OCI-LY7 (cell line): ENCODE measurements around the gene B4GAT1. TPM values are rescaled to one million over a fixed set of nuclear protein-coding genes. Genes with fewer than 3 reads are reported as not detected.

ENCODE experiments used
- BruUV-seq: library from RNA; stranded (reverse); fragments of 400-500 nt; replicated peaks from 2 replicates; lab custom pipeline; 2021; lab: Mats Ljungman, UMichigan
- CTCF ChIA-PET: fragments of 300-600 bp; sonication (Branson Sonifier 250); formaldehyde crosslinking; loops from one replicate; lab custom pipeline; 2022; ENCODE audit warnings: antibody characterized with exemption; ENCODE audit not compliant: unreplicated experiment; lab: Charles Lee
- POLR2A ChIA-PET: fragments of 300-600 bp; sonication (Branson Sonifier 250); formaldehyde crosslinking; loops from one replicate; lab custom pipeline; 2022; ENCODE audit warnings: antibody characterized with exemption; lab: Charles Lee
- DNase-seq: peaks from one replicate; pipeline ENCODE4 v3.0.0-alpha.2; 2015; ENCODE audit warnings: low spot score
- H2AFZ ChIP-seq: fragments of 200-600 bp; sonication (generic), shearing (Covaris generic); 2 replicates; pipeline ENCODE4 v1.6.1; 2014; ENCODE audit warnings: mild to moderate bottlenecking, antibody characterized with exemption, low read length, moderate library complexity
- H3K27ac ChIP-seq: fragments of 200-600 bp; sonication (generic); 2 replicates; pipeline ENCODE4 v1.5.1; 2014; ENCODE audit warnings: mixed run types, low read depth, mild to moderate bottlenecking, moderate library complexity, low read length, inconsistent platforms; ENCODE audit not compliant: poor library complexity, severe bottlenecking
- H3K36me3 ChIP-seq: fragments of 200-600 bp; sonication (generic); 2 replicates; pipeline ENCODE4 v1.6.1; 2014; ENCODE audit warnings: mild to moderate bottlenecking, antibody characterized with exemption, low read length, moderate library complexity, mixed read lengths; ENCODE audit not compliant: insufficient read depth
- H3K4me1 ChIP-seq: fragments of 200-600 bp; sonication (generic); 2 replicates; pipeline ENCODE4 v1.5.1; 2014; ENCODE audit warnings: mild to moderate bottlenecking, low read length; ENCODE audit not compliant: insufficient read depth, poor library complexity, severe bottlenecking
- H3K4me2 ChIP-seq: fragments of 200-600 bp; sonication (generic); 2 replicates; pipeline ENCODE4 v1.6.1; 2014; ENCODE audit warnings: mild to moderate bottlenecking, low read length
- H3K4me3 ChIP-seq: fragments of 200-600 bp; sonication (generic); 2 replicates; pipeline ENCODE4 v1.5.1; 2014; ENCODE audit warnings: mild to moderate bottlenecking, low read depth, low read length; ENCODE audit not compliant: poor library complexity, severe bottlenecking
- H3K79me2 ChIP-seq: fragments of 200-600 bp; sonication (generic); 2 replicates; pipeline ENCODE4 v1.6.1; 2016; ENCODE audit warnings: low read depth, mild to moderate bottlenecking, low read length, moderate library complexity, mixed read lengths; ENCODE audit not compliant: insufficient read depth
- H3K9me2 ChIP-seq: fragments of 200-600 bp; sonication (generic); 2 replicates; pipeline ENCODE4 v1.6.1; 2016; ENCODE audit warnings: mild to moderate bottlenecking, low read length, mixed read lengths; ENCODE audit not compliant: insufficient read depth
- H3K9me3 ChIP-seq: fragments of 200-600 bp; sonication (generic); 2 replicates; pipeline ENCODE4 v1.6.1; 2014; ENCODE audit warnings: mild to moderate bottlenecking, mixed run types, low read length, mixed read lengths
- H4K20me1 ChIP-seq: fragments of 200-600 bp; sonication (generic); 2 replicates; pipeline ENCODE4 v1.6.1; 2014; ENCODE audit warnings: mild to moderate bottlenecking, antibody characterized with exemption, low read length, moderate library complexity, mixed read lengths; ENCODE audit not compliant: insufficient read depth
- EZH2phosphoT487 ChIP-seq: fragments of 200-600 bp; sonication (generic); IDR thresholded peaks from 2 replicates; pipeline ENCODE4 v1.6.1; 2018; ENCODE audit warnings: low read depth, borderline replicate concordance, mild to moderate bottlenecking, mixed run types, antibody characterized with exemption, low read length, moderate library complexity, mixed read lengths
- intact Hi-C: fragments of 100-400 bp; cut with micrococcal nuclease; formaldehyde crosslinking; loops from one replicate; pipeline ENCODE4 v1.10.0; 2022; ENCODE audit not compliant: unreplicated experiment
- total RNA-seq, 2 experiments: library from RNA; depleted of rRNA in 1 of 2; stranded (reverse); fragments of >200 nt in 1 of 2; shearing (Covaris generic) in 1 of 2; gene quantifications; 2 replicates each; pipeline ENCODE4 v1.2.3, GENCODE V29; 2014 to 2022
- TF ChIP-seq, protein P1 (sequence below): fragments of 200-600 bp; sonication (generic); conservative IDR thresholded peaks from 2 replicates; pipeline ENCODE4 v1.5.1; 2014; ENCODE audit warnings: mild to moderate bottlenecking, antibody characterized with exemption, low read length, moderate library complexity, mixed read lengths

B4GAT1 gene
- total RNA-seq, 2 experiments from 2014 or later = 9.8 to 11.7 TPM

- Histone ChIP-seq H3K27ac (no peak within 1 kb of the TSS), H4K20me1 (no peaks in the 10 kb centered on the region), H3K4me1 (peaks cover 14% of the 10 kb centered on the region), H3K4me2 (peak within 1 kb of the TSS; percentile 2; the same call in 1 of the 2 replicates), H3K36me3 (peaks cover 49% of the 10 kb centered on the region), H3K9me2 (no peaks in the 10 kb centered on the region), H3K79me2 (no peaks in the 10 kb centered on the region), H3K9me3 (no peaks in the 10 kb centered on the region), H2AFZ (no peak within 1 kb of the TSS), H3K4me3 (no peak within 1 kb of the TSS)
- CTCF ChIA-PET = interaction anchor here (0.6 kb wide), 1 partner anchor 24 kb away, joined by 3 read pairs; no protein-coding TSS in a partner anchor
- DNase-seq = peak; percentile 39
- no peak for TF ChIP-seq EZH2phosphoT487
- TF ChIP-seq, protein P1, sequence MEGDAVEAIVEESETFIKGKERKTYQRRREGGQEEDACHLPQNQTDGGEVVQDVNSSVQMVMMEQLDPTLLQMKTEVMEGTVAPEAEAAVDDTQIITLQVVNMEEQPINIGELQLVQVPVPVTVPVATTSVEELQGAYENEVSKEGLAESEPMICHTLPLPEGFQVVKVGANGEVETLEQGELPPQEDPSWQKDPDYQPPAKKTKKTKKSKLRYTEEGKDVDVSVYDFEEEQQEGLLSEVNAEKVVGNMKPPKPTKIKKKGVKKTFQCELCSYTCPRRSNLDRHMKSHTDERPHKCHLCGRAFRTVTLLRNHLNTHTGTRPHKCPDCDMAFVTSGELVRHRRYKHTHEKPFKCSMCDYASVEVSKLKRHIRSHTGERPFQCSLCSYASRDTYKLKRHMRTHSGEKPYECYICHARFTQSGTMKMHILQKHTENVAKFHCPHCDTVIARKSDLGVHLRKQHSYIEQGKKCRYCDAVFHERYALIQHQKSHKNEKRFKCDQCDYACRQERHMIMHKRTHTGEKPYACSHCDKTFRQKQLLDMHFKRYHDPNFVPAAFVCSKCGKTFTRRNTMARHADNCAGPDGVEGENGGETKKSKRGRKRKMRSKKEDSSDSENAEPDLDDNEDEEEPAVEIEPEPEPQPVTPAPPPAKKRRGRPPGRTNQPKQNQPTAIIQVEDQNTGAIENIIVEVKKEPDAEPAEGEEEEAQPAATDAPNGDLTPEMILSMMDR = peak; percentile 61
- intact Hi-C loops = no loop called here
- POLR2A ChIA-PET = no interaction called here
- no TSS peak for BruUV-seq
Measured at GRCh38 chr11:66336234-66337102, 11.0 kb downstream of the B4GAT1 start, which contains the start of gene RIN1. Gene RIN1 (minus strand): TSS chr11:66336434. CDS start chr11:66336402, 32 bp downstream.

GRCh38 chr11:66335531-66336233, 11.7 kb downstream of the B4GAT1 start:
- no peaks in the 10 kb centered on the region for H3K9me3 ChIP-seq
- intact Hi-C loops = no loop called here
- peaks cover 41% of the 10 kb centered on the region for H3K36me3 ChIP-seq
- peak overlapping the region; percentile 2; the same call in 1 of the 2 replicates for H3K4me2 ChIP-seq
- H3K79me2 ChIP-seq = no peaks in the 10 kb centered on the region
- H3K9me2 ChIP-seq = no peaks in the 10 kb centered on the region
- H3K4me1 ChIP-seq = peaks cover 14% of the 10 kb centered on the region
- no peak for TF ChIP-seq EZH2phosphoT487
- TF ChIP-seq, protein P1 = no peak
- CTCF ChIA-PET = interaction anchor here (0.6 to 1.4 kb wide), 2 partner anchors 23 to 24 kb away, joined by 3 to 4 read pairs; no protein-coding TSS in a partner anchor
- POLR2A ChIA-PET = no interaction called here
- no peak overlapping the region for H3K27ac ChIP-seq
- no peak overlapping the region for H2AFZ ChIP-seq
- DNase-seq = no peak
- no peak overlapping the region for H3K4me3 ChIP-seq
- H4K20me1 ChIP-seq = no peaks in the 10 kb centered on the region
- no TSS peak for BruUV-seq
